Naive thymus-derived CD4-positive, alpha-beta T cell (primary cell): Measurements from ENCODE around the gene SNRPB. TPM values are rescaled to one million over a fixed set of nuclear protein-coding genes. Genes with fewer than 3 reads are reported as not detected.

Source experiments
- ATAC-seq: fragments of 150-1000 bp; cut with Tn5 transposase; 2 replicates; pipeline ENCODE4 v1.10.0; 2021; ENCODE audit warnings: mild to moderate bottlenecking, moderate library complexity
- CTCF ChIA-PET: fragments of 350-600 bp; sonication (Branson Sonifier 250); formaldehyde crosslinking; loops from one replicate; lab custom pipeline; 2021; ENCODE audit warnings: antibody characterized with exemption; lab: Charles Lee
- POLR2A ChIA-PET: fragments of 350-600 bp; sonication (Branson Sonifier 250); formaldehyde crosslinking; loops from one replicate; lab custom pipeline; 2021; ENCODE audit warnings: antibody characterized with exemption, inconsistent platforms; lab: Charles Lee
- DNase-seq, 9 donors: peaks; one replicate each; pipeline versions ENCODE4 v3.0.0 to v3.0.0-alpha.2; 2020 to 2022; ENCODE audit warnings: mixed read lengths in 1 of 9
- H3K27ac ChIP-seq: one replicate; pipeline ENCODE4 v1.7.0; 2013; ENCODE audit warnings: mild to moderate bottlenecking, low read depth, low read length, moderate library complexity
- H3K27me3 ChIP-seq, 2 donors: one replicate each; pipeline ENCODE4 v1.7.0; 2013; ENCODE audit warnings: low read length in 2 of 2, mild to moderate bottlenecking in 2 of 2, moderate library complexity in 2 of 2; ENCODE audit not compliant: control insufficient read depth in 2 of 2, insufficient read depth in 2 of 2
- H3K36me3 ChIP-seq, 3 experiments: 1 replicate in 2 of 3; 2 replicates in 1 of 3; pipeline ENCODE4 v1.7.0; 2013; ENCODE audit warnings: low read length in 3 of 3, mild to moderate bottlenecking in 3 of 3, moderate library complexity in 1 of 3; ENCODE audit not compliant: insufficient read depth in 3 of 3, control insufficient read depth in 2 of 3
- H3K4me1 ChIP-seq, 2 donors: one replicate each; pipeline ENCODE4 v1.7.0; 2013; ENCODE audit warnings: low read length in 2 of 2, mild to moderate bottlenecking in 2 of 2, moderate library complexity in 1 of 2; ENCODE audit not compliant: control insufficient read depth in 2 of 2, insufficient read depth in 2 of 2
- H3K4me3 ChIP-seq: 2 replicates; pipeline ENCODE4 v1.7.0; 2013; ENCODE audit warnings: mild to moderate bottlenecking, low read length
- H3K9me3 ChIP-seq, 3 experiments: 1 replicate in 2 of 3; 2 replicates in 1 of 3; pipeline ENCODE4 v1.7.0; 2013; ENCODE audit warnings: low read length in 3 of 3; ENCODE audit not compliant: control insufficient read depth in 2 of 3
- H3K27ac Mint-ChIP-seq, 9 donors: one replicate each; pipeline ENCODE4 v1.8.0; 2020 to 2022; ENCODE audit warnings: mixed read lengths in 9 of 9, mild to moderate bottlenecking in 8 of 9, moderate library complexity in 5 of 9, inconsistent platforms in 2 of 9
- H3K27me3 Mint-ChIP-seq, 5 donors: one replicate each; pipeline ENCODE4 v1.8.0; 2021 to 2022; ENCODE audit warnings: mixed read lengths in 5 of 5, mild to moderate bottlenecking in 1 of 5
- H3K36me3 Mint-ChIP-seq, 5 donors: one replicate each; pipeline ENCODE4 v1.8.0; 2020 to 2022; ENCODE audit warnings: mixed read lengths in 5 of 5, mild to moderate bottlenecking in 3 of 5, inconsistent platforms in 1 of 5
- H3K4me1 Mint-ChIP-seq, 7 donors: one replicate each; pipeline ENCODE4 v1.8.0; 2020 to 2022; ENCODE audit warnings: mixed read lengths in 7 of 7, mild to moderate bottlenecking in 3 of 7, inconsistent platforms in 1 of 7
- H3K4me3 Mint-ChIP-seq, 10 donors: one replicate each; pipeline ENCODE4 v1.8.0; 2020 to 2022; ENCODE audit warnings: mild to moderate bottlenecking in 10 of 10, mixed read lengths in 10 of 10, moderate library complexity in 6 of 10, inconsistent platforms in 2 of 10
- H3K9me3 Mint-ChIP-seq, 11 donors: one replicate each; pipeline ENCODE4 v1.8.0; 2020 to 2022; ENCODE audit warnings: mixed read lengths in 11 of 11, mild to moderate bottlenecking in 4 of 11, inconsistent platforms in 1 of 11, moderate library complexity in 1 of 11
- intact Hi-C, 2 donors: fragments of 100-400 bp; cut with micrococcal nuclease; formaldehyde crosslinking; loops; one replicate each; pipeline ENCODE4 v1.15.1; 2023
- polyA plus RNA-seq, 2 donors: library from polyadenylated mRNA; unstranded; fragments of 300-500 nt; fragmentation: Illumina TruSeq; gene quantifications; one replicate each; pipeline ENCODE4 v1.2.3, GENCODE V29; 2021
- total RNA-seq, 6 experiments: library from RNA in 5 of 6; stranded (reverse) in 5 of 6; gene quantifications; 1 replicate in 5 of 6; 2 replicates in 1 of 6; pipeline ENCODE4 v1.2.3 and lab custom pipeline; 2021 to 2026

SNRPB gene
- total and polyA plus RNA-seq, 7 experiments from 2014 or later, result 83.5 to 323 (median 119) TPM

GRCh38 chr20:2480381-2480780 lies 9.8 kb upstream of the SNRPB start:
- intact Hi-C loops, result no loop called here
- peaks cover 0 to 2% (median 0%) of the 10 kb centered on the region in 7 donors for H3K4me1 Mint-ChIP-seq
- Histone ChIP-seq H3K27ac (no peak overlapping the region), H3K4me1 (no peaks in the 10 kb centered on the region), H3K36me3 (peaks cover 0 to 46% (median 0%) of the 10 kb centered on the region in 3 experiments), H3K4me3 (no peak overlapping the region), H3K9me3 (peaks cover 0 to 9% (median 0%) of the 10 kb centered on the region in 3 experiments), H3K27me3 (no peaks in the 10 kb centered on the region)
- H3K27ac Mint-ChIP-seq, result no peak overlapping the region
- H3K4me3 Mint-ChIP-seq, result no peak overlapping the region
- ATAC-seq (no peak), DNase-seq (no peak)
- ChIA-PET CTCF (no interaction called here), POLR2A (no interaction called here)
- H3K27me3 Mint-ChIP-seq, result no peaks in the 10 kb centered on the region
- peaks cover 34 to 69% (median 65%) of the 10 kb centered on the region in 5 donors for H3K36me3 Mint-ChIP-seq
- peaks cover 0 to 16% (median 6%) of the 10 kb centered on the region in 11 donors for H3K9me3 Mint-ChIP-seq

GRCh38 chr20:2476742-2477615 lies 6.4 kb upstream of the SNRPB start:
- POLR2A ChIA-PET, result interaction anchor here (0.9 kb wide), 1 partner anchor 18 kb away, joined by 3 read pairs; no protein-coding TSS in a partner anchor
- H3K4me3 Mint-ChIP-seq, result no peak overlapping the region
- H3K27me3 ChIP-seq, result no peaks in the 10 kb centered on the region
- peaks cover 0 to 15% (median 0%) of the 10 kb centered on the region in 3 experiments for H3K36me3 ChIP-seq
- CTCF ChIA-PET, result interaction anchor here (0.8 kb wide), 1 partner anchor 23 kb away, joined by 7 read pairs; no protein-coding TSS in a partner anchor
- no peaks in the 10 kb centered on the region for H3K4me1 ChIP-seq
- peaks cover 0 to 3% (median 0%) of the 10 kb centered on the region in 7 donors for H3K4me1 Mint-ChIP-seq
- DNase-seq, result no peak
- no peak overlapping the region for H3K27ac Mint-ChIP-seq
- H3K36me3 Mint-ChIP-seq, result peaks cover 12 to 42% (median 36%) of the 10 kb centered on the region in 5 donors
- H3K4me3 ChIP-seq, result no peak overlapping the region
- no peak overlapping the region for H3K27ac ChIP-seq
- H3K9me3 ChIP-seq, result peaks cover 0 to 9% (median 0%) of the 10 kb centered on the region in 3 experiments
- no peak for ATAC-seq
- no peaks in the 10 kb centered on the region for H3K27me3 Mint-ChIP-seq
- intact Hi-C loops, result no loop called here
- H3K9me3 Mint-ChIP-seq, result peaks cover 0 to 15% (median 6%) of the 10 kb centered on the region in 11 donors

GRCh38 chr20:2475850-2476741 lies 5.5 kb upstream of the SNRPB start:
- DNase-seq, result no peak
- Histone ChIP-seq H3K9me3 (peaks cover 0 to 9% (median 0%) of the 10 kb centered on the region in 3 experiments), H3K27me3 (no peaks in the 10 kb centered on the region), H3K27ac (no peak overlapping the region), H3K36me3 (peaks cover 0 to 8% (median 0%) of the 10 kb centered on the region in 3 experiments), H3K4me3 (no peak overlapping the region), H3K4me1 (peaks cover 1 to 2% of the 10 kb centered on the region in 2 donors)
- ChIA-PET POLR2A (interaction anchor here (0.9 kb wide), 1 partner anchor 19 kb away, joined by 3 read pairs; no protein-coding TSS in a partner anchor), CTCF (no interaction called here)
- H3K9me3 Mint-ChIP-seq, result peaks cover 0 to 10% (median 4%) of the 10 kb centered on the region in 11 donors
- ATAC-seq, result no peak
- no peak overlapping the region for H3K4me3 Mint-ChIP-seq
- peaks cover 2 to 7% (median 3%) of the 10 kb centered on the region in 7 donors for H3K4me1 Mint-ChIP-seq
- peaks cover 6 to 34% (median 29%) of the 10 kb centered on the region in 5 donors for H3K36me3 Mint-ChIP-seq
- intact Hi-C loops, result no loop called here
- H3K27ac Mint-ChIP-seq, result no peak overlapping the region
- no peaks in the 10 kb centered on the region for H3K27me3 Mint-ChIP-seq

GRCh38 chr20:2473516-2473915 lies 2.9 kb upstream of the SNRPB start:
- H3K27ac ChIP-seq, result no peak overlapping the region
- intact Hi-C loops, result loop anchor here in 1 of 2 donors (5.0 kb wide), 1 partner anchor 699 kb away; the partner anchor contains the start of gene LZTS3
- peaks cover 0 to 8% (median 0%) of the 10 kb centered on the region in 3 experiments for H3K36me3 ChIP-seq
- Mint-ChIP-seq H3K36me3 (peaks cover 0 to 24% (median 12%) of the 10 kb centered on the region in 5 donors), H3K9me3 (peaks cover 0 to 5% (median 0%) of the 10 kb centered on the region in 11 donors), H3K27ac (peak overlapping the region in 1 of 9 donors; percentile 8), H3K4me3 (no peak overlapping the region), H3K4me1 (peaks cover 16 to 32% (median 20%) of the 10 kb centered on the region in 7 donors), H3K27me3 (peaks cover 0 to 2% (median 0%) of the 10 kb centered on the region in 5 donors)
- DNase-seq (no peak), ATAC-seq (no peak)
- peaks cover 14 to 16% of the 10 kb centered on the region in 2 donors for H3K4me1 ChIP-seq
- no peaks in the 10 kb centered on the region for H3K9me3 ChIP-seq
- no peak overlapping the region for H3K4me3 ChIP-seq
- CTCF ChIA-PET, result no interaction called here
- no peaks in the 10 kb centered on the region for H3K27me3 ChIP-seq
- POLR2A ChIA-PET, result no interaction called here

- Histone ChIP-seq H3K27ac (peak overlapping the region; percentile 93), H3K36me3 (peaks cover 4 to 42% (median 13%) of the 10 kb centered on the region in 3 experiments), H3K4me1 (peaks cover 17 to 18% of the 10 kb centered on the region in 2 donors), H3K9me3 (no peaks in the 10 kb centered on the region), H3K27me3 (no peaks in the 10 kb centered on the region), H3K4me3 (peak overlapping the region; percentile 70)
- Mint-ChIP-seq H3K9me3 (peaks cover 0 to 5% (median 0%) of the 10 kb centered on the region in 11 donors), H3K4me3 (peak overlapping the region; percentile 88 to 99 (median 98)), H3K27me3 (peaks cover 0 to 2% (median 0%) of the 10 kb centered on the region in 5 donors), H3K36me3 (peaks cover 8 to 36% (median 17%) of the 10 kb centered on the region in 5 donors), H3K4me1 (peaks cover 27 to 45% (median 39%) of the 10 kb centered on the region in 7 donors), H3K27ac (peak overlapping the region; percentile 91 to 100 (median 98))
- ATAC-seq (peak; percentile 62), DNase-seq (peak in 7 of 9 donors; percentile 52 to 73 (median 67))
- ChIA-PET CTCF (interaction anchor here (1.2 kb wide), 1 partner anchor 52 kb away, joined by 4 read pairs; no protein-coding TSS in a partner anchor), POLR2A (interaction anchor here (0.9 to 2.4 kb wide), 14 partner anchors 9 to 369 kb away, joined by 3 to 34 read pairs (median 6); partner anchors contain the start of genes IDH3B, NOP56 and ZNF343)
- intact Hi-C loops, result loop anchor here (1.0 to 10.0 kb wide), 10 partner anchors 38 to 1635 kb away; partner anchors contain the start of genes NOP56 (in 2 of the 2), FAM110A (in 1 of the 2), ITPA (in 1 of the 2) and LZTS3 (in 1 of the 2)
These were observed 582 bp downstream of the SNRPB start for GRCh38 chr20:2469991-2470422.
